Stimulated activated CD4-positive, alpha-beta T cell treated with anti-CD3 and anti-CD28 coated beads, TNF-alpha, amount 100 ng/mL, for 4 hours (primary cell): ENCODE results near the gene SMARCAL1.

Source experiments
- DNase-seq, 3 experiments: peaks; one replicate each; pipeline ENCODE4 v3.0.0-alpha.2; 2020; ENCODE audit warnings: low read depth in 3 of 3

SMARCAL1 gene

GRCh38 chr2:216475767-216476166 is 63.5 kb downstream of the SMARCAL1 start:
- DNase-seq: no peak

GRCh38 chr2:216477283-216478035 is 65.2 kb downstream of the SMARCAL1 start:
- no peak for DNase-seq

- no peak for DNase-seq
Measured at GRCh38 chr2:216478151-216478550, 65.9 kb downstream of the SMARCAL1 start.

GRCh38 chr2:216478791-216479190 is 66.5 kb downstream of the SMARCAL1 start:
- DNase-seq: no peak

GRCh38 chr2:216480221-216480620 is 67.9 kb downstream of the SMARCAL1 start:
- no peak for DNase-seq

GRCh38 chr2:216482640-216483039 is 70.4 kb downstream of the SMARCAL1 start:
- no peak for DNase-seq

- no peak for DNase-seq
Measured at GRCh38 chr2:216485237-216485636, 73.0 kb downstream of the SMARCAL1 start.

GRCh38 chr2:216485745-216486144 is 73.5 kb downstream of the SMARCAL1 start:
- no peak for DNase-seq

- no peak for DNase-seq
Measured at GRCh38 chr2:216486271-216486670, 74.0 kb downstream of the SMARCAL1 start.

GRCh38 chr2:216486708-216487107 is 74.4 kb downstream of the SMARCAL1 start:
- DNase-seq: no peak

- DNase-seq: no peak
Measured at GRCh38 chr2:216490061-216490460, 77.8 kb downstream of the SMARCAL1 start.

- DNase-seq: no peak
Measured at GRCh38 chr2:216491793-216492596, 79.7 kb downstream of the SMARCAL1 start.

- no peak for DNase-seq
Measured at GRCh38 chr2:216492597-216493333, 80.5 kb downstream of the SMARCAL1 start.

- DNase-seq: no peak
Measured at GRCh38 chr2:216493334-216493685, 81.0 kb downstream of the SMARCAL1 start.

- no peak for DNase-seq
Measured at GRCh38 chr2:216495656-216496055, 83.4 kb downstream of the SMARCAL1 start.

GRCh38 chr2:216497382-216498069 is 85.2 kb downstream of the SMARCAL1 start:
- DNase-seq: no peak

- no peak for DNase-seq
Measured at GRCh38 chr2:216498070-216498378, 85.7 kb downstream of the SMARCAL1 start.

- peak; percentile 78 to 84 (median 79) for DNase-seq
Measured at GRCh38 chr2:216498379-216499352, 86.4 kb downstream of the SMARCAL1 start, which contains the start of gene RPL37A. Gene RPL37A (plus strand): TSS chr2:216498844. CDS start chr2:216498875, 31 bp downstream.

- DNase-seq: no peak
Measured at GRCh38 chr2:216499641-216500218, 87.4 kb downstream of the SMARCAL1 start.

GRCh38 chr2:216500572-216500971 is 88.3 kb downstream of the SMARCAL1 start:
- no peak for DNase-seq
